Activated CD4-positive, alpha-beta T cell treated with anti-CD3 and anti-CD28 coated beads, Interleukin-2, amount 50 U/mL, for 4 hours (primary cell): ENCODE results near the gene ANKLE2.
"Not testable (repeated sequence)": the region's sequence is repeated elsewhere in the genome, so short reads cannot be mapped to it uniquely, and the experiment has no call there.

Experiments used
- DNase-seq, 2 experiments: peaks; one replicate each; pipeline ENCODE4 v3.0.0-alpha.2; 2020

The ANKLE2 gene

GRCh38 chr12:132761032-132761920 lies at the start of gene ANKLE2:
ANKLE2 (minus strand) TSS chr12:132761832; CDS start chr12:132761798, 34 bp downstream.
- DNase-seq: peak; percentile 63 to 66

DNA sequence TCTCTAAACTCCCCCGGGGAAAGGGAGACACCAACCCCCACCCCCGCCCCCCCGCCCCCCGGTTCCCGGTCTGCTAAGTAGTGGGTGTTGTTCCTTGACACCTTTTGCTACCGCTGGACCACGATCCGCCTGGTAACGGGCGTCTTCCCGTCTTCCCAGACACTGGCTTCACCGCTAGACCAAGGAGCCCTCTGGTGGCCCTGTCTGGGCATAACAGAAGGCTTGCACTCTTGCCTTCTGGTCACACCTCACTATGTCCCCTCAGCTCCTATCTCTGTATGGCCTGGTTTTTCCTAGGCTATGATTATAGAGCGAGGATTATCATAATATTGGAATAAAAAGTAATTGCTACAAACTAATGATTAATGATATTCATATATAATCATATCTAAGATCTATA lies 47.8 kb upstream of the ANKLE2 start:
- DNase-seq: not testable (repeated sequence)

DNA sequence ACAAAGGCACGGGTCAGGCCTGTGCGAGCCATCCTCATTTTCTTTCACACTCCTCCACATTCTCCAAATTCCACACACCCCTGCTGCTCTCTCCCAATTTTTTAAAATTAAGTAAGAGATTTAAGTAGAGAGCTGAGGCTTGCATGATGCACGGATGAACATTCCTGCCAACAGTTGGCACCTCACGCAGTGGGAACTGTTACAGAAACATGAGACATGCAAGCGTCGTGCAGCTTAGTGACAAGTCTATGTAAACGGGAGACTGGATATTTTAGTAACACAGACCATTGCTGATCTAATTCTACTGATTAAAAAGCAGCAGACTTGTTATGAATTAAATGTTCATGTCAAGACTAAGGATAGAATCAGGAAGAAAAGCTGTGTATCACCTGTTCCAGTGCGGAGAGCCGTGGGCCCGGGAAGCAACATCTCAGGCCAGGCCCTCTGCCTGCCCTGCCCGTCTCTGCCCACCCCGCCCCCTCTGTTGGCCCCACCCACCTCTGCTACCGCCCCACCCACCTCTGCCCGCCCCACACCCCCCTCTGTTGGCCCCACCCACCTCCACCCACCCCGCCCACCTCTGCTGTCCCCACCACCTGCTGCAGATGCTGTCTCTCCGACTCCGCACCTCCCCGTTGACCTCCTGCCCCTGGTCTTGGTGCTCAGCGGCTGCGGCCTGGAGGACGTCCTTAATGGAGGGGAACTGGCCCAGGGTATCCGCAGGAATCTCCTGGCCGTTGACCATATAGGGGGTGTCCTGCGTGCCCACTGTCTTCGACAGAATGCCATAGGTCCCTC lies 45.9 kb upstream of the ANKLE2 start:
- DNase-seq: no peak

DNA sequence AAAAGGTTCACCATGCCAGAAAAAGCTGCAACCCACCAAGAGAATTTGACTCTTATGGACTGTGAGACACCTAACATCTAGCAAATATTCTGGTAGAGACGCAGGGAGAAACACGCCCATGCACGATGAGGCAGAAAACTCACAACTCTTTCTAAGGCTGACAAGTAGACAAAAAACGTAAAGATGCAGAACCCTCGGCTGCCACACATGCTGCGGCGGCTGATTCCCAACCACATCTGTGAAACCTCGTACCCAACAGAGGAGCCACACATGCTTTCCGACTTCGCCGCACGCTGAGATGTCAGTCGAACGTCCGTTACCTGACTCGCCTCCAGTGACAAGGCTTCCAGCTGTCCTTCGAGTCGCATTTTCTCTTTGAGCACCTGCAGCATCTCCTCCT lies 45.2 kb upstream of the ANKLE2 start:
- peak in 1 of 2 experiments; percentile 21 for DNase-seq

DNA sequence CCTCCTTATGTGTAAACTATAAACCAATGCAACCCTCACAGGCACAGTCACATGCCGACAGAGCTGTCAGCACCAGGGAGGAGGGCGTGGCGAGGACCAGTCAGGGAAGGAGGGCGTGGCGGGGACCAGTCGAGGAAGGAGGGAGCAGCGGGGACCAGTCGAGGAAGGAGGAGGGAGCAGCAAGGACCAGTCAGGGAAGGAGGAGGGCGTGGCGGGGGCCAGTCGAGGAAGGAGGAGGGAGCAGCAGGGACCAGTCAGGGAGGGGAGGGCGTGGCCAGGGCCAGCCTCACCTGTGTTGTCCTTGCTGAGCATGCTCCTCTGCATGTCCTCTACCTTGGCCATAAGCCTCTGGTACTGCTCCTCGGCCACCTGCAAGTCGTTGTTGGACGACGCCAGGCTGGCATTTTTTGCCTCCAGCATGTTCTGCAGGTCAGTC lies 42.8 kb upstream of the ANKLE2 start:
- DNase-seq: no peak

DNA sequence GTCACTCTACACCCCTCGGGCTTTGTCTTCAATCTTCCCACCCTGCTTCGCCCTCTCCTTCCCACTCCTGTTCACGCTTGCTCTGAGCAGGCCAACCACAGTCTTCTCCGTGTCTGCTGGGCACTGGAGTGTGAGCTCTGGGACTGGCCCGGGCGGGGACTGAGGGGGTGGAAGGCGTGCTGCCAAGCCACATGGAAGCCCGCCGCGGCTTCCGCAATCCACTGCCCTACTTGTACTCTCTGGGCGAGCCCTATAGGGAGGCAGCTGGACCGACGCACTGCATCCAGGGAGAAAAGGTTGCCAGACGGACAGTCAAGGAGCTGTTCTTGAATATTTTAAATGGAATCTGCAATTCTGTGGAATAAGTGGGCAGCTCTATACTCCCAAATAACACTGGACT lies 42.3 kb upstream of the ANKLE2 start:
- no peak for DNase-seq

DNA sequence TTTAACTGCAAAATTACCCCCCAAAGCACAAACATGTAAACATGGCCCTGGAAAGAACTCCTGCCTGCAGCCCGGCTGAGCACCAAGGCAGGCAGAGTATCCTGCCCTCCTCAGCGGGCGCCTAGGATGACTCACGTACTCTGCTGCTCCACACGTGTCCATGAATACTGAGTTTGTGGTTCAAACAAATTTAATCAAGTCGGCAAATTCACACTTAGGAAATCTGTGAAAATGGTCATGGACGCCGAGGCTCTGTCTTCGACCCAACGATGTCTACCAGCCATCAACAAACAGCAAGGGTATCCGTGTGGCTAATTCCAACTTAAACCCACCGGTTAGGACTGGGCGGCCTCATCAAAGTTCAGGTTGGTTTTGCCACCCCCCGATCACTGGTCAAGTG lies 41.5 kb upstream of the ANKLE2 start:
- DNase-seq: no peak

DNA sequence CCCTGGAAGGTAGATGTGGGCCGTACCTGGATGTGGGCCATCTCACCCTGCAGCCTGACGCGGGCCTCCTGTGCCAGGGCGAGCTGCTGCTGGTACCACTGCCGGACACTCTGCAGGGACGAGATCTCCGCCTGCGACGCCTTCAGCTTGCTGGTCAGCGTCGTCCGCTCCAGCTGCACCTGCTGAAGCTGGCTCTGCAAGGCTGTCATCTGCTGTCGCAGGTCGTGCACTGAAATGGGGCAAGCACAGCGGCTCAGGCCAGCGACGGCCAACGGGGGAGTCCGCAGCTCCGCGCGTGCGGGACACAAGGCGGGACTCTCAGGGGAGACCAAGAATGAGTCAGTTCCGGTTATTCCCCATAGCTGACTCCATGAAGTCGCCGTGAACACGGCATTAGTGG lies 40.1 kb upstream of the ANKLE2 start:
- no peak for DNase-seq

GRCh38 chr12:132798836-132799235 lies 37.2 kb upstream of the ANKLE2 start:
- DNase-seq: no peak

DNA sequence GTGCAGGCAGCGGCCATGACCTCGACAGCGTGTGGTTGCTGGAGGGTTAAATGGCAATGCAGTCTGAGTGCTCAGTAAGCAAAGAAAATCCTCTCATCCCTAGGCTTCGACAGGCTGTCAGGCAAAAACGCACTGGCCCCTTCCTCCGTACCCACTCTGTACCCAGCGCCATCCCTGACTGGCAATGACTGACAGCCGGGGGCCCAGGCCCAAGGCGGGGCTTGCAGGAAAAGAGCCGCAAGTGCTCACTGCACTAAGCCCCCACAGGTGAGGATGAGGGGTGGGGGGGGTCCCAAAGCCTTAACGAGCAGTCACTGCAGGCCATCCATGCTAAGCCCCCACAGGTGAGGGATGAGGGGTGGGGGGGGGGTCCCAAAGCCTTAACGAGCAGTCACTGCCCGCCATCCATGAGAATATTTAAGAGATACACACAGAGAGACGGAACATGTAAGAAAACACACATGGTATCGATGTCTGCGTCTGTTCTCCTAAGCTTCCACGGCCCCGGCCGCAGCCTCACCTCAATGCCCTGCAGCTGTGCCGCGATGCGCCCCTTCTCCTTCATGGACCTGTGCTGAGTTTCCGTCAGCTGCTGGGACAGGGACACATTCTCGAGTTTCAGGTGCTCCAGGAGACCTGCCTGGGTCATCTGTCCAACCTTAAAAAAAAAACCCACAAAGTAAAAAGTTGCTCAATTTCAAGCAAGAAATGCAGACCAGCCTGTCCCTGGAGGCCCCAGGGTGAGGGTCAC lies 36.4 kb upstream of the ANKLE2 start:
- DNase-seq: no peak

DNA sequence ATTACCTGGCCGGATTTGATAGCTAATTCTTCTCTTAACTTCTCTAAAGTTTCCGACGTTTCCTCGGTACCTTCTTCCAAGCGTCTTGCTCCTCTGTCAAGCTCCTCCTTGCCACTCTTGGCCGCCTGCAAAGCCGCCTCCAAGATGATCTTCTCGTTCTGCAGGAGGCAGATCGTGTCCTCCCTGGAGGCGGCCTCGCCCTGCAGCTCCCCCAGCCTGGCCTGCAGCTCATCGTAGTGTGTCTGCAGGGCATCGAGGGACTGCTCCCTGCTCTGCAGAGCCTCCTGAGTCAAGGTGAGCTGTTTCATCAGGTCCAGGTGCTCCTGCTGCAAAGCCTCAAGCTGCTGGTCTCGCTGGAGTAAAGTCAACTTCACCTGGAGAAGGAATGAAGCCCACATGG lies 34.2 kb upstream of the ANKLE2 start:
- DNase-seq: no peak

DNA sequence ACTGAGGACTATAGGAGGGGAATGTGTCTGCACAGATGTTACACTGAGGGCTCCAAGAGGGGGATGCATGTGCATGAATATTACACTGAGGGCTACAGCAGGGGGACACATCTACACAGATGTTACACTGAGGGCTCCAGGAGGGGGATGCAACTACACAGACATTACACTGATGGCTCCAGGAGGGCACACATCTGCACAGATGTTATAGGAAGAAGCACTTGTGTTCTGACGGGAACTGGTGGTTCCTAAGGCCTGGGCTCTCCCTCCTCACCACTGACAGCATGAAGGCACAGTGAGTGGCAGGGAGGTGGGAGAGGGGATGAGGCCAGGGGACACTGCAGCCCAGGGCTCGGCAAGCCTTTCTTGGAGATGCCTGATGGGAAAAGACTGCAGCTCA lies 30.3 kb upstream of the ANKLE2 start:
- not testable (repeated sequence) for DNase-seq

DNA sequence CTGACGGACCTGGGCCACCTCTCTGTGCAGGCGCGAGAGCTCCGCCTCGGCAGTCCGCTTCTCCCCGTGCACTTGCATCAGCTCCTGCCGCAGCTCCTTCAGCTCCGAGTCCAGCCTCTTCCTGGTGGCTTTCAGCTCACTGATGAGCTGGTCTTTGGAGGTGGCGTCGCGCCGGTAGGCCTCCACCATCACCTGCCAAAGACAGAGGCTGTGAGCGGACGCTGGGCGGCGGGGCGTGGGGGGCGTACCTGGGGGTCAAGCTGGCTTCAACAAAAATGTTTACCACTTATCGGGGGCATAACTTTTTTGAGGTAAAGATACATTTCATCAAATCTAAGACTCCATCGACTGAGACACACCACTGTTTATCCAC lies 27.5 kb upstream of the ANKLE2 start:
- no peak for DNase-seq

DNA sequence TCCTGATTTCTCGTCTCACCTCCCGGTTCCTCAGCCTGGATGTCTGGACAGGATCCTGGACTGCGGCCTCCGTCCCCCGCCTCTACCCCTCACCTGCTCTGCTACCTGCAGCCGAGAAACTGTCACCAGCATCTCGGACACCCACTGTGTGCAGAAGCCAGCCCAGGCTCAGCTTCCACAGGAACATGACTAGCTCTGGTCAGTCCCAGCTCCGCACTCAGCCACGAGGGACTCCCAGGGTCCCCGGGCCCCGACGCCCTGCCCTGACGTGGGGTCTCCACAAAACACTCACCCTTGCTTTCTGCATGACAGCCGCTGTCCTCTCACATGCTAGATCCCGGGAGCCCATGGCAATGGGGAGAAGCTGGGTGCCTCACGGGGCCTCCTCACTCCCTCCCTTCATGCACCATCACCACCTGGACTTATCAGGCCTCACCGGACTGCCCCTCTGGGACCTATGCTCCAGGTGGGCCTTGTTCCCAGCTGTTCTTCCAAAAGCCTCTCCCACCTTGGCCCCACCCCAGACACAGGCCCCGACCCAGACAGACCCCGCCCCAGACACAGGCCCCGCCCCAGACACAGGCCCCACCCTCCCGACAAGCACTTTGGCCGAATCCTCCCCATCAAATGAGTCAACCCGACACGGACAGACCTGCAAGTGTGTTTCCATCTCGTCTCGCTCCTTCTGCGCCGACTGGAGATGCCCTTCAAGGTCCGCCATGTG lies 26.9 kb upstream of the ANKLE2 start:
- DNase-seq: no peak

GRCh38 chr12:132787877-132788276 lies 26.2 kb upstream of the ANKLE2 start:
- no peak for DNase-seq

DNA sequence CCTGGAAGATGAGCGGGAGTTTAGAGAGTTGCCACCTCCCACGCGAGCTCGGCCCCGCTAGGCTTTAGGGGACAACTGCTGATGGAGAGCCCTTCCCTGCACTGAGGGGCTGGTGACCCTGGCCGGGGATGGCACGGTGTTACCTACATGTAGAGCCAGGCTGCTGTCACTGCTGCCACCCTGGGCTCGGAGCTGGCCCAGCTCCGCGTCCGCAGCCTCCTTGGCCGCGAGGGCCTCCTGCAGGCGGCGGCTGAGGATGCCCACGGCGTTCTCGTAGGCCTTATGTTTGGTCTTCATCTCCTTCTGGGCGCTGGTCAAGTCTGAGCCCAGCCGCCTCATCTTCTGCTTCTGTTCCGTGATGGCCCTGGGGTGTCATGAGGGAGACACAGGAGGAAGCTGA lies 24.6 kb upstream of the ANKLE2 start:
- DNase-seq: no peak

GRCh38 chr12:132784580-132784979 lies 22.9 kb upstream of the ANKLE2 start:
- DNase-seq: no peak

DNA sequence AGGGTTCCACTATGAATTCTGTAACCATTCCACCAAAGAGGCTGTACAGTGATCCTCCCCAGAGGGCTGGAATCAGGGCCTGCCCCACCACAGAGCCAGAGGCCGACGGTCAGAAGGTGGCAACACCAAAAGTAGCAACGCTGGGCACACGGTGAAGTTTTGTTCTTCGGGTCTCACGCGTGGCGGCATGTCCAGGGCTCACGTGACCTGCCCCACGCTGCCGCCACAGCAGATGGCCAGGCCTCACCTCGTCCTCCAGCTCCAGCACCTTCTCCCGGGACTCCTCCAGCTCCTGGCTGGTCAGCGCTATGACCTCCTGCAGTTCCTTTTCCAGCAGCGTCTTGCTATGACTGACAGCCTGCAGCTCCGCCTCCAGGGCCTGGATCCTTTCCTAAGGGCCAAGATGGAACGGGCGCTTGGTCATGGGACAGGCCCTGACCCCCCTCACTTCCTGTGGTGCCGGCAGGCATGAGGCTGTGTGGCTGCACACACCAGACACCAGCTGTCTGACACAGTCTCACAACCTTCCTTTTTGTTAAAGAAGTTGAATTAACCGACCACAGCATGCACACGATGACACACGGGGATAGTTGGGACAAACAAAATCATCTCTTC lies 22.4 kb upstream of the ANKLE2 start:
- DNase-seq: no peak

GRCh38 chr12:132781938-132782337 lies 20.3 kb upstream of the ANKLE2 start:
- no peak for DNase-seq

DNA sequence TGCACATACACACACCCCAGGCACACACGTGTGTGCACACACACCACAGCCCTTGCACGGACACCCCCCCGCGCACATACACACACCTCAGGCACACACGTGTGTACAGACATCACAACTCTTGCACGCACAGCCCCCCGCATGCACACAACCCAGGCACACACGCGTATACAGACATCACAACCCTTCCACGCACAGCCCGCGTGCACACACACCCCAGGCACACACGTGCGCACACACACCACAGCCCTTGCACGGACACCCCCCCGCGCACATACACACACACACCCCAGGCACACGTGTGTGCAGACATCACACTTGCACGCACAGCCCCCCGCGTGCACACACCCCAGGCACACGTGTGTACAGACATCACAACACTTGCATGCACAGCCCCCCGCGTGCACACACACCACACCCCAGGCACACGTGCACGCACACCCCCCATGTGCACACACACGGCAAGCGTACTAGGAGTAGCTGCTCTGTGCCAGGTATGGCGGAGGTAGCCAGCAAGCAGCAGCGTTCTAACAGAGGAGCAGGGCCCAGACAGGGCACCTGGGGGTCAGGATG lies 18.2 kb upstream of the ANKLE2 start:
- no peak for DNase-seq

GRCh38 chr12:132777614-132778013 lies 16.0 kb upstream of the ANKLE2 start:
- no peak for DNase-seq
